ENCODE results near the gene NLN.
A peak's percentile ranks its signal among the peaks of the same experiment; 100 is the strongest.
"Not testable (repeated sequence)": the region's sequence is repeated elsewhere in the genome, so short reads cannot be mapped to it uniquely, and the experiment has no call there.

The NLN gene

GRCh38 chr5:65832603-65833228 lies 110.7 kb downstream of the NLN start:
- DNase-seq (ENCODE audit: low spot score) = no peak

- no peak for DNase-seq (ENCODE audit: low spot score)
Observed at GRCh38 chr5:65833780-65834179, 111.8 kb downstream of the NLN start.

- no peak for DNase-seq (ENCODE audit: low spot score)
Observed at GRCh38 chr5:65834306-65834705, 112.3 kb downstream of the NLN start.

- no peak for DNase-seq (ENCODE audit: low spot score)
Observed at GRCh38 chr5:65835191-65835590, 113.2 kb downstream of the NLN start.

GRCh38 chr5:65837139-65837538 lies 115.1 kb downstream of the NLN start:
- DNase-seq (ENCODE audit: low spot score) = no peak

GRCh38 chr5:65839170-65839569 lies 117.2 kb downstream of the NLN start:
- DNase-seq (ENCODE audit: low spot score) = not testable (repeated sequence)

GRCh38 chr5:65840071-65840470 lies 118.1 kb downstream of the NLN start:
- DNase-seq (ENCODE audit: low spot score) = no peak

- not testable (repeated sequence) for DNase-seq (ENCODE audit: low spot score)
Observed at GRCh38 chr5:65844763-65845162, 122.8 kb downstream of the NLN start.

GRCh38 chr5:65846101-65846500 lies 124.1 kb downstream of the NLN start:
- DNase-seq (ENCODE audit: low spot score) = no peak

DNA sequence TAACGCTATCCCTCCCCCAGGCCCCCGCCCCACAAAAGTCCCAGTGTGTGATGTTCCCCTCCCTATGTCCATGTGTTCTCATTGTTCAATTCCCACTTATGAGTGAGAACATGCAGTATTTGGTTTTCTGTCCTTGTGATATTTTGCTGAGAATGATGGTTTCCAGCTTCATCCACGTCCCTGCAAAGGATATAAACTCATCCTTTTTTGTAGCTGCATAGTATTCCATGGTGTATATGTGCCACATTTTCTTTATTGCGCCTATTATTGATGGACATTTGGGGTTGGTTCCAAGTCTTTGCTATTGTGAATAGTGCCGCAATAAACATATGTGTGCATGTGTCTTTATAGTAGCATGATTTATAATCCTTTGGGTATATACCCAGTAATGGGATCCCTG lies 125.0 kb downstream of the NLN start:
- not testable (repeated sequence) for DNase-seq (ENCODE audit: low spot score)

- not testable (repeated sequence) for DNase-seq (ENCODE audit: low spot score)
Observed at GRCh38 chr5:65849918-65850317, 127.9 kb downstream of the NLN start.

DNA sequence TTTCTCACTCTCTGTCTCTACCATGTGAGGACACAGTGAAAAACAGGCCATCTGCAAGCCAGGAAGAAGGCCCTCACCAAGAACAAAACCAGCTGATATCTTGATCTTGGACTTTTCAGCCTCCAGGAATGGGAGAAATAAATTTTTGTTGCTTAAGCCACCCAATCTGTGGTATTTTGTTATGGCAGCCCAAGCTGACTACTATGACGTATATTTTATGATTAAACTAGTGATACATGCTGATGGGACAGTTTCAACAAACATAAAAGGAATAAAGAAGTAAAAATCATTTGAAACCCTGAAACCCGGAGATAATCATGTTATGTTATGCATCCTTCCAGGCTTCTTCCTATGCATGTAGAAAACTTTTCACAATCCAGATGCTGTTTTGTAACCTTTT lies 132.9 kb downstream of the NLN start:
- DNase-seq (ENCODE audit: low spot score) = no peak

- DNase-seq (ENCODE audit: low spot score) = no peak
Observed at GRCh38 chr5:65855766-65856315, 133.8 kb downstream of the NLN start.

- no peak for DNase-seq (ENCODE audit: low spot score)
Observed at GRCh38 chr5:65856520-65856919, 134.5 kb downstream of the NLN start.

DNA sequence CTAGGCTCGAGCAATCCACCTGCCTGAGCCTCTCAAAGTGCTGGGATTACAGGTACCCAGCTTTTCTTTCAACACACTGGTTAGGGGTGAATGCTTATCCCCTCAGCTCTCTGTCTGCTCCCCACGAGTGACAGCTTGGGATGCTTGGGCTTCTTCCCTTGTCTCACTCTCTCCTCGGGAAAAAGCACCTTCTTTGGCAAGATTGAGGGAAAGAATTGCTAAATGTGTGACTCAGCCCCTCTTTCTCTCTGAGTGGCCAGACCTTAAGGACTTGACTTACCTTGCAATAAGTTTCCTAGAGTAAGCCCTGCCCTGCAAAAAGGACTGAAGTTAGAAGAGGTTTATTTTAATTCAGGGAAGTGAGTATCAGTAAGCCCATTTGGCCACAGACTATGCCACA lies 136.3 kb downstream of the NLN start:
- DNase-seq (ENCODE audit: low spot score) = no peak

DNA sequence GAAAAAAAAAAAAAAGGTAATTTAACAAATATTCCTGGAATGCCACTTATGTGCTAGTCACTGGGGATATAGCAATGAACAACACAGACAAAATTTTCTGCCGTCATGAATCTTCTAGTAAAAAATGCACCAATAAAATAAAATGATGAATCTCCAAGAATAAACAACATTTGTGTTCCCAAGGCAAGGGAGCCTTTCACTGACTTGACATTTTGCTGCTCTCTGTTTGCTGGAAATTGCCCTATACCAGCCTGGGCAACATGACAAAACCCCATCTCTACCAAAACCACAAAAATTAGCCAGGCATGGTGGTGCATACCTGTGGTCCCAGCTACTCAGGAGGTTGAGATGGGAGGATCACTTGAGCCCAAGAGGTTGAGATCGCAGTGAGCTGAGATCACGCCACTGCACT lies 139.8 kb downstream of the NLN start:
- DNase-seq (ENCODE audit: low spot score) = no peak

- no peak for DNase-seq (ENCODE audit: low spot score)
Observed at GRCh38 chr5:65862384-65862783, 140.4 kb downstream of the NLN start.

GRCh38 chr5:65863747-65864146 lies 141.7 kb downstream of the NLN start:
- no peak for DNase-seq (ENCODE audit: low spot score)

DNA sequence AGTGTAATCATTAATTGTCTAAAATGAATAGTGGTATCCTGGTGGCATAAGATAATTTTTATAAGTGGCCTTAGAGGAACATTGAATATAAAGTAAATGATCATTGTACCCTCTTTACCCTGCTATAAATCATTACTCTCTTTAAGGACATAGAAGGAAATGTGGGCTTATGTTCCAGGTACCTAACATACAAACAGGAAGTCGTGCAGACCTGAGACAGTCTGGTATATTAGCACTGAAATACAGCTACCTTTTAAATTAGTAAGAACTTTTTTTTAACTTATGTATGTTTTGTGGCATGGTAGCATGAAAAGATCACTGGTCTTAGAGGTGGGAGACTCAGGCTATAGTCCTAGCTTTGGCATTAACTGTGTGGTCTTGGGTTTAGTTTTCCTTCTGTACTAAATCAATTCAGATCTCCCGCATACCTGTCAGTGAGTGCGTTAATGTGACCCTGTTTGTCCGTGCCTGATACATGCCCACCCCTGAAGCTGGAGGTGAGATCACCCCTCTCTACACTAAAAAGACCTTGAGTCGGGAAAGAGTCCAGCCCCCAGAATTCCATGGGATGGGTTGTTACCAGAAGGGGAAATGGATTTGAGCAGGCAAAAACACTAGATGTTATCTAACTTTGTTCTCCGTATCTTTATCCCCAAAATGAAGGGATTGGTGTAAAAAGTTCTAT lies 145.0 kb downstream of the NLN start:
- DNase-seq (ENCODE audit: low spot score) = peak; percentile 52

GRCh38 chr5:65867542-65868195 lies 145.7 kb downstream of the NLN start:
- peak; percentile 18 for DNase-seq (ENCODE audit: low spot score)

DNA sequence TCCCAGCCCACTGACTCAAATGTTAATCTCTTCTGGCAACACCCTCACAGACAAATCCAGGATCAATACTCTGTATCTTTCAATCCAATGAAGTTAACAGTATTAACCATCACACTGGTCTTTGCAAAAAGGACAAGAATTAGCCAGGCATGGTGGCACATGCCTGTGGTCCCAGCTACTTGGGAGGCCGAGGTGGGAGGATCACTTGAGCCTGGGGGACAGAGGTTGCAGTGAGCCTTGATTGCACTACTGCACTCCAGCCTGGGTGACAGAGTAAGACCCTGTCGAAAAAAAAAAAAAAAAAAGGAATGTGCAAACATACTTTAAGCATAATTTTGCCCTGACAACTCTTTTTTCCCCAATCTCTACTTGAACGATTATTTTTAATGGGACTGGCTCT lies 146.5 kb downstream of the NLN start:
- DNase-seq (ENCODE audit: low spot score) = no peak

DNA sequence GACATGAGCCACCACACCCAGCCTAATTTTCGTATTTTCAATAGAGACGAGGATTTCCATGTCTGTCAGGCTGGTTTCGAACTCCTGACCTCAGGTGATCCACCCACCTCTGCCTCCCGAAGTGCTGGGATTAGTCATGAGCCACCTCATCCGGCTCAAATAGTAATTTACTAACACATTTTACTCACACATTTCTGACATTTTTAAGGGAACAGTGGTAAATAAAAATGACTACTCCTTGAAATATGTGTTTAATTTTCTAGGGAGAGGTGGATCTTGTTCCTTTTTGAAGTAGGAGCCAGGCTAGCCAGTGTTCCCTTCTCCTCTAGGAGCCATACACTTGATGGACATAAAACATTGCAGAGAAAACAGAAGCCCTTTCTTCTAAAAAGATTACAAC lies 149.2 kb downstream of the NLN start:
- no peak for DNase-seq (ENCODE audit: low spot score)

GRCh38 chr5:65871776-65872175 lies 149.8 kb downstream of the NLN start:
- DNase-seq (ENCODE audit: low spot score) = not testable (repeated sequence)

Data from CD4-positive, alpha-beta T cell treated with Interleukin-2 at 100 ng/mL for 4 hours (primary cell).